H1 (cell line): Measurements from ENCODE around the gene PRKN. TPM values are rescaled to one million over a fixed set of nuclear protein-coding genes. Genes with fewer than 3 reads are reported as not detected.

Source experiments
- CBX8 ChIP-seq: fragments of 300-800, 300-1000 bp; sonication (generic); IDR thresholded peaks from 2 replicates; pipeline ENCODE4 v1.7.1; 2016; ENCODE audit warnings: low read depth, low read length, borderline replicate concordance
- GTF2F1 ChIP-seq: IDR thresholded peaks from 2 replicates; pipeline ENCODE4 v1.6.1; 2012; ENCODE audit warnings: low read depth, low read length, improper control_type of control experiment, borderline replicate concordance
- HDAC2 ChIP-seq, 2 experiments: fragments of 300-600 bp in 1 of 2; sonication (generic) in 1 of 2; IDR thresholded peaks; 2 replicates each; pipeline ENCODE4 v1.6.1; 2011 to 2012; ENCODE audit warnings: low read depth in 2 of 2, low read length in 2 of 2, mild to moderate bottlenecking in 2 of 2, moderate library complexity in 2 of 2, borderline replicate concordance in 1 of 2, inconsistent platforms in 1 of 2
- HDAC6 ChIP-seq: IDR thresholded peaks from one replicate; pipeline ENCODE4 v1.7.1; 2012; ENCODE audit warnings: low read depth, mild to moderate bottlenecking, inconsistent platforms, low read length, moderate library complexity
- RFX5 ChIP-seq: IDR thresholded peaks from 2 replicates; pipeline ENCODE4 v1.6.1; 2011; ENCODE audit warnings: low read depth, low read length, improper control_type of control experiment, borderline replicate concordance
- RXRA ChIP-seq: IDR thresholded peaks from 2 replicates; pipeline ENCODE4 v1.6.1; 2011; ENCODE audit warnings: low read depth, mild to moderate bottlenecking, low read length, moderate library complexity; ENCODE audit not compliant: insufficient read depth
- SP4 ChIP-seq: IDR thresholded peaks from 2 replicates; pipeline ENCODE4 v1.6.1; 2012; ENCODE audit warnings: low read length, inconsistent platforms
- TAF7 ChIP-seq: optimal IDR thresholded peaks from 2 replicates; pipeline ENCODE3; 2011; ENCODE audit warnings: low read depth, mild to moderate bottlenecking, inconsistent platforms, low read length, moderate library complexity, borderline replicate concordance
- TCF12 ChIP-seq: IDR thresholded peaks from 2 replicates; pipeline ENCODE4 v1.6.1; 2011; ENCODE audit warnings: low read depth, mild to moderate bottlenecking, low read length
- YY1 ChIP-seq: IDR thresholded peaks from 2 replicates; pipeline ENCODE4 v1.6.1; 2011; ENCODE audit warnings: low read depth, mild to moderate bottlenecking, low read length
- polyA plus RNA-seq, 7 experiments: library from polyadenylated mRNA; depleted of rRNA in 3 of 7; stranded (reverse) in 5 of 7; unstranded in 2 of 7; fragments of >200 nt in 5 of 7; fragments of 200-250 nt in 2 of 7; gene quantifications; 1 replicate in 5 of 7; 2 replicates in 1 of 7; 4 replicates in 1 of 7; pipeline versions ENCODE4 v1.2.1 to v1.2.3, GENCODE V29; 2011 to 2013; ENCODE audit warnings: missing spikeins in 2 of 7, mixed read lengths in 2 of 7
- total RNA-seq: library from RNA; stranded (reverse); fragmentation: NEBNext Ultra II Directional; extraction: Animal tissue kit (Norgen Biotek cat#: 25700); gene quantifications from 2 replicates; pipeline ENCODE4 v1.2.1, GENCODE V29; 2021
- TF ChIP-seq, protein P1 (sequence below): fragments of 300-600 bp; sonication (generic); IDR thresholded peaks from 2 replicates; pipeline ENCODE4 v1.7.1; 2012; ENCODE audit warnings: low read length, moderate library complexity, mild to moderate bottlenecking, inconsistent platforms; ENCODE audit not compliant: insufficient replicate concordance

Gene PRKN
- total and polyA plus RNA-seq, 2 of the 8 experiments (the other 6 are each of a cell fraction or from before 2014, with no cell fraction given), result 0.13 to 0.29 TPM

DNA sequence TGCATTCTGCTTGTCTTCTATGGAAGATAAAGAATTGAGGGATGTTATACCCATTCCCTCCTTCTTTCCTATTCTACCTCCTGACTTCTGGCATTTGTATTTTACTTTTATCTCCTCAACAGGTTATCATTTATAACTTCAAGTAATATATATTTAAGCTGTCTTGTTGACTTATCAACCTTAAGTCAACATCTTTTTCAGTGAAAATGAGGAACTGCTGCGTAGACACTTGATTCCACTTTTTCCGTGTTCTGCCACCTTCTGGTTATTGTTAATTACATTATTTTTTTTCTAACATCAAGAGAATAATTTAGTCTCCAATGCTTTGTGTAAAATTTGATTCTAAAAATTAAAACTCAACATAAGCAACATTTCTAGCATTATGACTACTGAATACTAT, 107.5 kb downstream of the PRKN start (continued):
- TF ChIP-seq, protein P1, sequence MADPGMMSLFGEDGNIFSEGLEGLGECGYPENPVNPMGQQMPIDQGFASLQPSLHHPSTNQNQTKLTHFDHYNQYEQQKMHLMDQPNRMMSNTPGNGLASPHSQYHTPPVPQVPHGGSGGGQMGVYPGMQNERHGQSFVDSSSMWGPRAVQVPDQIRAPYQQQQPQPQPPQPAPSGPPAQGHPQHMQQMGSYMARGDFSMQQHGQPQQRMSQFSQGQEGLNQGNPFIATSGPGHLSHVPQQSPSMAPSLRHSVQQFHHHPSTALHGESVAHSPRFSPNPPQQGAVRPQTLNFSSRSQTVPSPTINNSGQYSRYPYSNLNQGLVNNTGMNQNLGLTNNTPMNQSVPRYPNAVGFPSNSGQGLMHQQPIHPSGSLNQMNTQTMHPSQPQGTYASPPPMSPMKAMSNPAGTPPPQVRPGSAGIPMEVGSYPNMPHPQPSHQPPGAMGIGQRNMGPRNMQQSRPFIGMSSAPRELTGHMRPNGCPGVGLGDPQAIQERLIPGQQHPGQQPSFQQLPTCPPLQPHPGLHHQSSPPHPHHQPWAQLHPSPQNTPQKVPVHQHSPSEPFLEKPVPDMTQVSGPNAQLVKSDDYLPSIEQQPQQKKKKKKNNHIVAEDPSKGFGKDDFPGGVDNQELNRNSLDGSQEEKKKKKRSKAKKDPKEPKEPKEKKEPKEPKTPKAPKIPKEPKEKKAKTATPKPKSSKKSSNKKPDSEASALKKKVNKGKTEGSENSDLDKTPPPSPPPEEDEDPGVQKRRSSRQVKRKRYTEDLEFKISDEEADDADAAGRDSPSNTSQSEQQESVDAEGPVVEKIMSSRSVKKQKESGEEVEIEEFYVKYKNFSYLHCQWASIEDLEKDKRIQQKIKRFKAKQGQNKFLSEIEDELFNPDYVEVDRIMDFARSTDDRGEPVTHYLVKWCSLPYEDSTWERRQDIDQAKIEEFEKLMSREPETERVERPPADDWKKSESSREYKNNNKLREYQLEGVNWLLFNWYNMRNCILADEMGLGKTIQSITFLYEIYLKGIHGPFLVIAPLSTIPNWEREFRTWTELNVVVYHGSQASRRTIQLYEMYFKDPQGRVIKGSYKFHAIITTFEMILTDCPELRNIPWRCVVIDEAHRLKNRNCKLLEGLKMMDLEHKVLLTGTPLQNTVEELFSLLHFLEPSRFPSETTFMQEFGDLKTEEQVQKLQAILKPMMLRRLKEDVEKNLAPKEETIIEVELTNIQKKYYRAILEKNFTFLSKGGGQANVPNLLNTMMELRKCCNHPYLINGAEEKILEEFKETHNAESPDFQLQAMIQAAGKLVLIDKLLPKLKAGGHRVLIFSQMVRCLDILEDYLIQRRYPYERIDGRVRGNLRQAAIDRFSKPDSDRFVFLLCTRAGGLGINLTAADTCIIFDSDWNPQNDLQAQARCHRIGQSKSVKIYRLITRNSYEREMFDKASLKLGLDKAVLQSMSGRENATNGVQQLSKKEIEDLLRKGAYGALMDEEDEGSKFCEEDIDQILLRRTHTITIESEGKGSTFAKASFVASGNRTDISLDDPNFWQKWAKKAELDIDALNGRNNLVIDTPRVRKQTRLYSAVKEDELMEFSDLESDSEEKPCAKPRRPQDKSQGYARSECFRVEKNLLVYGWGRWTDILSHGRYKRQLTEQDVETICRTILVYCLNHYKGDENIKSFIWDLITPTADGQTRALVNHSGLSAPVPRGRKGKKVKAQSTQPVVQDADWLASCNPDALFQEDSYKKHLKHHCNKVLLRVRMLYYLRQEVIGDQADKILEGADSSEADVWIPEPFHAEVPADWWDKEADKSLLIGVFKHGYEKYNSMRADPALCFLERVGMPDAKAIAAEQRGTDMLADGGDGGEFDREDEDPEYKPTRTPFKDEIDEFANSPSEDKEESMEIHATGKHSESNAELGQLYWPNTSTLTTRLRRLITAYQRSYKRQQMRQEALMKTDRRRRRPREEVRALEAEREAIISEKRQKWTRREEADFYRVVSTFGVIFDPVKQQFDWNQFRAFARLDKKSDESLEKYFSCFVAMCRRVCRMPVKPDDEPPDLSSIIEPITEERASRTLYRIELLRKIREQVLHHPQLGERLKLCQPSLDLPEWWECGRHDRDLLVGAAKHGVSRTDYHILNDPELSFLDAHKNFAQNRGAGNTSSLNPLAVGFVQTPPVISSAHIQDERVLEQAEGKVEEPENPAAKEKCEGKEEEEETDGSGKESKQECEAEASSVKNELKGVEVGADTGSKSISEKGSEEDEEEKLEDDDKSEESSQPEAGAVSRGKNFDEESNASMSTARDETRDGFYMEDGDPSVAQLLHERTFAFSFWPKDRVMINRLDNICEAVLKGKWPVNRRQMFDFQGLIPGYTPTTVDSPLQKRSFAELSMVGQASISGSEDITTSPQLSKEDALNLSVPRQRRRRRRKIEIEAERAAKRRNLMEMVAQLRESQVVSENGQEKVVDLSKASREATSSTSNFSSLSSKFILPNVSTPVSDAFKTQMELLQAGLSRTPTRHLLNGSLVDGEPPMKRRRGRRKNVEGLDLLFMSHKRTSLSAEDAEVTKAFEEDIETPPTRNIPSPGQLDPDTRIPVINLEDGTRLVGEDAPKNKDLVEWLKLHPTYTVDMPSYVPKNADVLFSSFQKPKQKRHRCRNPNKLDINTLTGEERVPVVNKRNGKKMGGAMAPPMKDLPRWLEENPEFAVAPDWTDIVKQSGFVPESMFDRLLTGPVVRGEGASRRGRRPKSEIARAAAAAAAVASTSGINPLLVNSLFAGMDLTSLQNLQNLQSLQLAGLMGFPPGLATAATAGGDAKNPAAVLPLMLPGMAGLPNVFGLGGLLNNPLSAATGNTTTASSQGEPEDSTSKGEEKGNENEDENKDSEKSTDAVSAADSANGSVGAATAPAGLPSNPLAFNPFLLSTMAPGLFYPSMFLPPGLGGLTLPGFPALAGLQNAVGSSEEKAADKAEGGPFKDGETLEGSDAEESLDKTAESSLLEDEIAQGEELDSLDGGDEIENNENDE, result no peak
- no peak for TF ChIP-seq TAF7
- no peak for TF ChIP-seq SP4
- TF ChIP-seq HDAC2 (IDR thresholded peaks at IDR 0.05; ENCODE audit: borderline replicate concordance in 1 of 2, low read depth in 2 of 2, low read length in 2 of 2), result no peak
- no peak for TF ChIP-seq RFX5
- TF ChIP-seq RXRA, result no peak
- TF ChIP-seq TCF12, result no peak
- TF ChIP-seq CBX8, result no peak
- TF ChIP-seq GTF2F1, result no peak
- no peak for TF ChIP-seq YY1
- TF ChIP-seq HDAC6, result no peak
